ENCODE measurements around the gene TELO2. TPM values are rescaled to one million over a fixed set of nuclear protein-coding genes. Genes with fewer than 3 reads are reported as not detected.

TELO2 gene
- polyA plus RNA-seq, 3 donors, result 7.3 to 58.1 (median 11.4) TPM

GRCh38 chr16:1500465-1501150, 7.4 kb downstream of the TELO2 start:
- Histone ChIP-seq H3K4me1 (ENCODE audit: control insufficient read depth in 1 of 2, insufficient read depth in 2 of 2, low read length in 2 of 2) (no peaks in the 10 kb centered on the region), H3K9me3 (replicated peaks in 1 of 2; ENCODE audit: control insufficient read depth in 1 of 2, insufficient read depth in 1 of 2, low read length in 2 of 2) (no peaks in the 10 kb centered on the region), H3K79me2 (ENCODE audit: insufficient read depth, low read length) (no peaks in the 10 kb centered on the region), H3K4me3 (replicated peaks in 1 of 3; ENCODE audit: low read depth in 2 of 3, low read length in 3 of 3) (no peak overlapping the region), H2AFZ (ENCODE audit: insufficient read depth, low read depth, low read length, poor library complexity, severe bottlenecking) (no peak overlapping the region), H3K27ac (ENCODE audit: low read depth in 1 of 2, low read length in 2 of 2) (peak overlapping the region in 1 of 2 donors; percentile 8), H3K4me2 (replicated peaks; ENCODE audit: extremely low read depth, low read length, poor library complexity, severe bottlenecking) (no peak overlapping the region), H3K27me3 (ENCODE audit: control insufficient read depth in 2 of 2, insufficient read depth in 2 of 2, low read length in 2 of 2) (no peaks in the 10 kb centered on the region), H3K36me3 (replicated peaks in 1 of 2; ENCODE audit: control insufficient read depth in 1 of 2, insufficient read depth in 2 of 2, low read length in 2 of 2) (peaks cover 73 to 87% of the 10 kb centered on the region in 2 donors), H3K9ac (ENCODE audit: insufficient read depth, low read length, poor library complexity, severe bottlenecking) (no peak overlapping the region), H4K20me1 (ENCODE audit: insufficient read depth, low read length) (no peaks in the 10 kb centered on the region)
- WGBS (ENCODE audit: insufficient coverage), result 98% methylated on average over 43 of the region's 44 CpGs
- no peak overlapping the region for H3K4me3 Mint-ChIP-seq
- peaks cover 0 to 4% (median 0%) of the 10 kb centered on the region in 7 donors for H3K9me3 Mint-ChIP-seq
- H3K4me1 Mint-ChIP-seq, result no peaks in the 10 kb centered on the region
- H3K36me3 Mint-ChIP-seq, result peaks cover 42 to 71% of the 10 kb centered on the region in 2 donors
- peaks cover 0 to 2% (median 0%) of the 10 kb centered on the region in 3 donors for H3K27me3 Mint-ChIP-seq (ENCODE audit: low read depth in 3 of 3)
- TF ChIP-seq, protein P1, sequence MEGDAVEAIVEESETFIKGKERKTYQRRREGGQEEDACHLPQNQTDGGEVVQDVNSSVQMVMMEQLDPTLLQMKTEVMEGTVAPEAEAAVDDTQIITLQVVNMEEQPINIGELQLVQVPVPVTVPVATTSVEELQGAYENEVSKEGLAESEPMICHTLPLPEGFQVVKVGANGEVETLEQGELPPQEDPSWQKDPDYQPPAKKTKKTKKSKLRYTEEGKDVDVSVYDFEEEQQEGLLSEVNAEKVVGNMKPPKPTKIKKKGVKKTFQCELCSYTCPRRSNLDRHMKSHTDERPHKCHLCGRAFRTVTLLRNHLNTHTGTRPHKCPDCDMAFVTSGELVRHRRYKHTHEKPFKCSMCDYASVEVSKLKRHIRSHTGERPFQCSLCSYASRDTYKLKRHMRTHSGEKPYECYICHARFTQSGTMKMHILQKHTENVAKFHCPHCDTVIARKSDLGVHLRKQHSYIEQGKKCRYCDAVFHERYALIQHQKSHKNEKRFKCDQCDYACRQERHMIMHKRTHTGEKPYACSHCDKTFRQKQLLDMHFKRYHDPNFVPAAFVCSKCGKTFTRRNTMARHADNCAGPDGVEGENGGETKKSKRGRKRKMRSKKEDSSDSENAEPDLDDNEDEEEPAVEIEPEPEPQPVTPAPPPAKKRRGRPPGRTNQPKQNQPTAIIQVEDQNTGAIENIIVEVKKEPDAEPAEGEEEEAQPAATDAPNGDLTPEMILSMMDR (IDR thresholded peaks at IDR 0.05), result no peak
- no peak for DNase-seq
- intact Hi-C loops (cut with micrococcal nuclease), result loop anchor here in 1 of 2 donors (10.0 kb wide), 1 partner anchor 46 kb away; no protein-coding TSS in a partner anchor
- H3K27ac Mint-ChIP-seq, result no peak overlapping the region

DNA sequence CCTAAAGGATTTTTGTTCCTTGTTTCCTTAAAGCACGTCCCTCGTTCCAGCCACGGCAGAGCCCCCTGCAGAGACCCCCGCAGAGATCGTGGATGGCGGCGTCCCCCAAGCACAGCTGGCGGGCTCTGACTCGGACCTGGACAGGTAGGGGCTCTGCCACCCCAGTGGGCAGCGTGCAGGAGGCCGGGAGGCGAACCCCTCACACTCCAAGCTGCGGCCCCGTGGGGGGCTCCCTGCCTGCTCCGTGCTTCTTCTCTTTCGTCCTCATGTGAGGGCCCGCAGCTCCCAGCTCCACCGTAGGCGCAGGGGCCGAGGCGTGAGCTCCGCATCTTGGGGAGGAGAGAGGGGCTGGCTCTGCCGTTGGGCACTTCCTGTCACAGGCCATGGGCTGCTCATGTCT, 8.5 kb downstream of the TELO2 start:
- intact Hi-C loops (cut with micrococcal nuclease), result loop anchor here in 1 of 2 donors (10.0 kb wide), 1 partner anchor 47 kb away; no protein-coding TSS in a partner anchor
- no peaks in the 10 kb centered on the region for H3K27me3 ChIP-seq (ENCODE audit: control insufficient read depth in 2 of 2, insufficient read depth in 2 of 2, low read length in 2 of 2)
- no peak for DNase-seq
- H4K20me1 ChIP-seq (ENCODE audit: insufficient read depth, low read length), result no peaks in the 10 kb centered on the region
- H3K27ac ChIP-seq (ENCODE audit: low read depth in 1 of 2, low read length in 2 of 2), result no peak overlapping the region
- H3K79me2 ChIP-seq (ENCODE audit: insufficient read depth, low read length), result no peaks in the 10 kb centered on the region
- H3K9me3 Mint-ChIP-seq, result peaks cover 0 to 4% (median 0%) of the 10 kb centered on the region in 7 donors
- no peaks in the 10 kb centered on the region for H3K4me1 Mint-ChIP-seq
- no peak overlapping the region for H3K4me2 ChIP-seq (replicated peaks; ENCODE audit: extremely low read depth, low read length, poor library complexity, severe bottlenecking)
- no peaks in the 10 kb centered on the region for H3K4me1 ChIP-seq (ENCODE audit: control insufficient read depth in 1 of 2, insufficient read depth in 2 of 2, low read length in 2 of 2)
- WGBS (ENCODE audit: insufficient coverage), result 99% methylated on average over 16 of the region's 23 CpGs
- no peak overlapping the region for H3K9ac ChIP-seq (ENCODE audit: insufficient read depth, low read length, poor library complexity, severe bottlenecking)
- peaks cover 0 to 2% (median 0%) of the 10 kb centered on the region in 3 donors for H3K27me3 Mint-ChIP-seq (ENCODE audit: low read depth in 3 of 3)
- H3K4me3 Mint-ChIP-seq, result no peak overlapping the region
- H3K9me3 ChIP-seq (replicated peaks in 1 of 2; ENCODE audit: control insufficient read depth in 1 of 2, insufficient read depth in 1 of 2, low read length in 2 of 2), result no peaks in the 10 kb centered on the region
- peaks cover 47 to 75% of the 10 kb centered on the region in 2 donors for H3K36me3 Mint-ChIP-seq
- H3K36me3 ChIP-seq (replicated peaks in 1 of 2; ENCODE audit: control insufficient read depth in 1 of 2, insufficient read depth in 2 of 2, low read length in 2 of 2), result peaks cover 70 to 86% of the 10 kb centered on the region in 2 donors
- no peak overlapping the region for H3K4me3 ChIP-seq (replicated peaks in 1 of 3; ENCODE audit: low read depth in 2 of 3, low read length in 3 of 3)
- peak overlapping the region in 1 of 7 donors; percentile 18 for H3K27ac Mint-ChIP-seq
- H2AFZ ChIP-seq (ENCODE audit: insufficient read depth, low read depth, low read length, poor library complexity, severe bottlenecking), result no peak overlapping the region
- TF ChIP-seq, protein P1 (IDR thresholded peaks at IDR 0.05), result no peak

Data from CD14-positive monocyte (primary cell).